GM21717 (cell line): ENCODE data around the gene SLC35G2.
"Not testable (repeated sequence)": the region's sequence is repeated elsewhere in the genome, so short reads cannot be mapped to it uniquely, and the experiment has no call there.

Experiments
- ATAC-seq: cut with Tn5 transposase; IDR thresholded peaks from one replicate; pipeline ENCODE4 v1.9.1; 2021; ENCODE audit warnings: mild to moderate bottlenecking, moderate library complexity; ENCODE audit not compliant: unreplicated experiment

The SLC35G2 gene

DNA sequence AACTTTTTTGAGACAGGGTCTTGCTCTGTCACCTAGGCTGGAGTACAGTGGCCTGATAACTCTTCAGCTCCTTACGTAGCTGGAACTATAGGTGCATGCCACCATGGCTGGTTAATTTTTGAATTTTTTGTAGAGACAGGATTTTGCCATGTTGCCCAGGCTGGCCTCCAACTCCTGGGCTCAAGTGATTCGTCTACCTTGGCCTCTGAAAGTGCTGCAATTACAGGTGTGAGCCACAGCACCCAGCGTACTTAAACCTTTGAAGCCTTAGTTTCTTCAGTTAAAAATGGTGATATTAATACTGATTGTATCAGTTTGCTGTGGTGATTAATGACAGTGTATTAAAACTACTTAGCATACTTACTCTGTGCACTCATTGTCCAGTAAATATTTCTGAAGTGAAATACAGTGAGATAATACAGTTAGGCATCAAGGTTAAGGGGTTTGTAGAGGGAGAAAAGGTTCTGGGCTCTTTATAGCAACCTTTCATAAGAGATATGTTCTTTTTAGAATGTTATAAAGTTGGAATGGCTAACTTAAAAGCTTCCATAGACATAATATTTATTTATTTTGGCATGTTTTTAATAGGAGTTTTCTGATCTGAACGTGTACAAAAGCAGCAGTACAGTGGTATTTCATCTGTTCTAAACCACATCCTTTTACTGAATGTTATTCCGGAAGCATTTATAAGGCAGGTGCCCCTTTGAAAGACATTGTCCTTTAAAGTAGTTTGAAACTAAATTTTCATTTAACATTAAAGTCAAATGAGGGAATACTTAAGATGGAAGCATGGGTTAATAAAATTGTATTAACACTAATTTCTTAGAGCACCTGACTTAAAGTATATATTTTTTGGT, 66.7 kb downstream of the SLC35G2 start:
- ATAC-seq = peak; percentile 52

DNA sequence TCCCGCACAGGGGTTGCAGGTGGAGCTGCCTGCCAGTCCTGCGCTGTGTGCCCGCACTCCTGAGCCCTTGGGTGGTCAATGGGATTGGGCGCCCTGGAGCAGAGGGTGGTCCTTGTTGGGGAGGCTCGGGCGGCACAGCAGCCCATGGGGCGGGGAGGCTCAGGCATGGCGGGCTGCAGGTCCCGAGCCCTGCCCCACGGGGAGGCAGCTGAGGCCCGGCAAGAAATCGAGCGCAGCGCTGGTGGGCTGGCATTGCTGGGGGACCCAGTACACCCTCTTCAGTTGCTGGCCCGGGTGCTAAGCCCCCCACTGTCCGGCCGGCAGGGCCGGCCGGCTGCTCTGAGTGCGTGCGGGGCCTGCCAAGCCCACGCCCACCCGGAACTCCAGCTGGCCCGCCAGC, 71.0 kb downstream of the SLC35G2 start:
- no peak for ATAC-seq

DNA sequence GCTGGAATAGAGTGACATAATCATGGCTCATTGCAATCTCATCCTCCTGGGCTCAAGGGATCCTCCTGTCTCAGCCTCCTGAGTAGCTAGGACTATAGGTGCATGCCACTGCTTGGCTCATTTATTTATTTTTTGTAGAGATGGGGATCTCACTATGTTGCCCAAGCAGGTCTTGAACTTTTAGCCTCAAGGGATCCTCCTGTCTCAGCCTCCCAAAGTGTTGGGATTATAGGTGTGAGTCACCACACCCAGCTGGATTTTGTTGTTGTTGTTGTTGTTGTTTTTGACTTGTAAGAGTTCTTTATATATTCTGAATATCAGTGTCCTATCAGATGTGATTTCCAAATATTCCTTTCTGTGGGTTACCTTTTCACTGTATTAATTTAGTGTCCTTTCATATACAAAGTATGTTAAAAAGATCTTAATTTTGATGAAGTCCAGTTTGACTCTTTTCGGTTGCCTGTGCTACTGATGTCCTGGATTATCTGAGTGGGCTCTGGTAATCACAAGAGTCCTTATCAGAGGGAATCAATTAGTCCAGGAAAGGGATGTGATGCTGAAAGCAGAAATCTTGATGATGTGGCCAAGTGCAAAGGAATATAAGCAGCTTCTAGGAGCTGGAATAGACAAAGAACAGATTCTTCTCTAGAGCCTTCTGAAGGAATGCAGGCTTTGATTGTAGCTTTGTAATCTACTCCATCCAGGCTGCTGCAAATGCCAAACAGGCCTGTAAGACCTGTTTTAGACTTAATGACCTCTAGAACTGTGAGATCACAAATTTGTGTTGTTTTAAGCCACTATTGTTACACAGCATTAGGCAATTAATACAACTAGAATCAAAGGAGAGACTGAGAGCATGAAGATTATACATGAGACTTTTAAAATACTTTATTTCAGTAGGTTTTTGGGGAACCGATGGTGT, 73.3 kb downstream of the SLC35G2 start:
- no peak for ATAC-seq

DNA sequence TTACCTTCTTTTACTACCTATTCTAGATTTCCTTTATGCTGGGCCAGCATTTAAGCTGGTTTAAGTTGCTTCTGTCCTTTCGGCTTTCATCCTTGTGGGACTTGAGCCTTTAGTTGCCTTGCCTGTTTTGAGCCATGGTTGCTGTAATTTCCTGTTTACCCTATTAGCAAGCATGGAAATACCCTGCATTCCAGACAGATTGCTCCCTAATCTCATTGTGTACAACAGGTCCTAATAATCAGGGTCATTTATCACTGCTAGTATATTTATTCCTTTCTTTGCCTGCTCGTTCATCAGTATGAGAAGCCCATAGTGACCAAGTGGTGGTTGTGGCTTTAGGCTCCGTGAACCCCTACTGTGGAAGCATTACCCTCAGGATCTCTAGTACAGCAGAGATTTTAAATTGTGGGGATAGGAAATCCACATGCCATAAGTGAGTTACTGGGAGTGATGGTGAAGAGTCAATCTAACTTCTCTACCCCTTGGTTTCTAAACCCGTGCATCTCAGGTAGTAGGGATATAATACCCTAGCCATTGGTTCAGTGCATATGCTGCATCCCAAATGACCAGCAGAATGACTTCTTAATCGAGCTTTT, 75.0 kb downstream of the SLC35G2 start:
- ATAC-seq = no peak

DNA sequence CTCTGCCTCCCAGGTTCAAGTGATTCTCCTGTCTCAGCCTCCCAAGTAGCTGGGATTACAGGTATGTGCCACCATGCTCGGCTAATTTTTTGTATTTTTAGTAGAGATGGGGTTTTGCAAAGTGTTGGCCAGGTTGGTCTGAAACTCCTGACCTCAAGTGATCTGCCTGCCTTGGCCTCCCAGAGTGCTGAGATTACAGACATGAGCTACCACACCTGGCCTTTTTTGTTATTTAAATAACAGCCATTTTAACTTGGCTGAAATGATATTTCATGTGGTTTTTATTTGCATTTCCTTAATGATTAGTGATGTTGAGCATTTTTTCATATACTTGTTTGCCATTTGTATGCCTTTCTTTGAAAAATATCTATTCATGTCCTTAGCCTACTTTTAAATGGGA, 78.2 kb downstream of the SLC35G2 start:
- ATAC-seq = not testable (repeated sequence)

DNA sequence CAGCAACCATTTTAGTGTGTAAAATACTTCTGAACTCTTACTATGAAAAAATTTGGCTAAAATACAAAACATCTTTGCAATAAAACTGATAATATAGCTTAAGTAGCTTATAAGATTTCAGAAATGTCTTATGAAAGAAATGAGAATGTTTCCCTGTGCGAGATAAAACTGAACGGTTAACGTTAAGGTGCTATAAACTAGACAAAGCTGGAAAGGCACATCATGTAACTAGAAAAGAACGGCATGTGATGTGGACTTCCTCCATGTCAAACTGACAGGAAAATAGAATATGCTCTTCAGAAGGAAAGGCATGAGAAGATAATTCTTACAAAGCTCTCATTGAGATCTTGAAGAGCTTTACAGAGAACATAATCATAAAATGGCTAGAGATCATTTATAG, 79.6 kb downstream of the SLC35G2 start:
- ATAC-seq = no peak

DNA sequence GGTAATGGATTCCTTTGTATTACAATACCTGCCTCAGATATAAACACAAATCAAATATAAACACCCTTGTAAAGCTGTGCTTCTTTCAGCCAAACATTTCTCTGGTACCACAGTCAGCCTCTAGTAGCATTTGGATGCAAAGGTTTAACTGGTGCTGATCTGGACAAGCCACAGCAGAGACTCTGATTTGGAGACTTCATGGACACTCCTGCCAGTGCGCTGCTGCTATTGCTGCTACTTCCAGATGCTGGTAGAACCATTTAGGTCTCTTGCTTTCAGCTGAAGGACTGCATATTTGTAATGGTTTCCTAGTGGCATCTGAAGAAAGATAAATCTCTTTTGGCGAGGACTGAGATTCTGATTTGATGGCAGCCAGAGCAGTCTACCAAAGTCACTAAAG, 80.0 kb downstream of the SLC35G2 start:
- ATAC-seq = no peak

DNA sequence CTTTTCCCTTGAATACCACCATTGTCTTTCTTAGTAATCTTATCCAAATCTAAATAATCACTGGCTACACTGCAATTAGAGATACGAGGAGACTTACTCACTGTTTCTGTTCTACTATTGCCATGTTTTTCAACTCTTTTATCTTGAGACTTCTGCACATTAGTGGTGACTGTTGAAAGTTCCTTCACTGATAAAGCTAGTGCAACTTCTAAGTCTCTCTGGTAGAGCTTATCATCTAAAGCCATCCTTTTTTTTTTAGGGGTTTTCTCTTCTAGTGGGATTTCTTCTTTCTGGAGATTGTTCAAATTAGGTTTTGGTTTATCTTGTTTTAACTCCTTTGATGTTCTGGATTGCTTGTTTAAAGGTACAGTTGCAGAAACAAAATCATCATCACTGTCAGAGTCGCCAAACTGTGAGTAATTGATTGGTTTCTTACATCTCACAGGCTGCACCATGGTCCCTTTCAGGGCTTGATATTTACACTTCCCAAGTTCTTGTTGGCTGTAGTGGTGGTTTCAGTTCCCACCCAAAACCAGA, 80.8 kb downstream of the SLC35G2 start:
- no peak for ATAC-seq

DNA sequence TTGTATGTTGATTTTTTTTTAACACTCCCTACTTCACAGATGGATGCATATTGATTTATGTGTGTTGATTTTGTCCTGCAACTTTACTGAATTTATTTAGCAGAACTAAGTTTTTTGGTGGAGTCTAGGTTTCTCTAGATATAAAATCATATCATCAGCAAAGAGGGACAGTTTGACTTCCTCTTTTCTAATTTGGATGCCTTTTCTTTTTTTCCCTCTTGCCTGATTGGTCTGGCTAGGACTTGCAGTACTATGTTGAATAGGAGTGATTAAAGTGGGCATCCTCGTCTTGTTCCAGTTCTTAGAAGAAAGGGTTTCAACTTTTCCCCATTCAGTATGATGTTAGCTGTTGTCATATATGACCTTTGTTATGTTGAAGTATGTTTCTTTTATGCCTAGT, 81.8 kb downstream of the SLC35G2 start:
- not testable (repeated sequence) for ATAC-seq

DNA sequence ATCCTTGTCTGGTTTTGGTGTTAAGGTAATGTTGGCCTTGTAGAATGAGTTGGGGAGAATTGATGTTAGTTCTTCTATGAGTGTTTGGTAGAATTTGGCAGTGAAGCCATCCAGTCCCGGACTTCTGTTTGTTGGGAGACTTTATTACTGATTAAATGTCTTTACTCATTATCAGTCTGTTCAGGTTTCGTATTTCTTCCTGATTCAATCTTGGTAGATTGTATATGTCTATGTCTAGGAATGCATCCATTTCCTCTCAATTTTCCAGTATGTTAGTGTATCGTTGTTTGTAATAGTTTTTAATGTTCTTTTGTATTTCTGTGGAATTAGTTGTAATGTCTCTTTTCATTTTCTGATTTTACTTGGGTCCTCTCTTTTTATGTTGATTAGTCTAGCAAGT, 82.5 kb downstream of the SLC35G2 start:
- ATAC-seq = no peak

DNA sequence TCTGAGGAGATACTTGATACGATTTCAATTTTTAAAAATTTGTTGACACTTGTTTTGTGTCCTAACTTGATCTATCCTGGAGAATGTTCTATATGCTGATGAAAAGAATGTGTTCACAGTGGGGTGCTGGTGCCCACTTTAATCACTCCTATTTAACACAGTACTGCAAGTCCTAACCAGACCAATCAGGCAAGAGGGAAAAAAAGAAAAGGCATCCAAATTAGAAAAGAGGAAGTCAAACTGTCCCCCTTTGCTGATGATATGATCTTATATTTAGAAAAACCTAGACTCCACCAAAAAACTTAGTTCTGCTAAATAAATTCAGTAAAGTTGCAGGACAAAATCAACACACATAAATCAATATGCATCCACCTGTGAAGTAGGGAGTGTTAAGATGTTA, 83.6 kb downstream of the SLC35G2 start:
- not testable (repeated sequence) for ATAC-seq

DNA sequence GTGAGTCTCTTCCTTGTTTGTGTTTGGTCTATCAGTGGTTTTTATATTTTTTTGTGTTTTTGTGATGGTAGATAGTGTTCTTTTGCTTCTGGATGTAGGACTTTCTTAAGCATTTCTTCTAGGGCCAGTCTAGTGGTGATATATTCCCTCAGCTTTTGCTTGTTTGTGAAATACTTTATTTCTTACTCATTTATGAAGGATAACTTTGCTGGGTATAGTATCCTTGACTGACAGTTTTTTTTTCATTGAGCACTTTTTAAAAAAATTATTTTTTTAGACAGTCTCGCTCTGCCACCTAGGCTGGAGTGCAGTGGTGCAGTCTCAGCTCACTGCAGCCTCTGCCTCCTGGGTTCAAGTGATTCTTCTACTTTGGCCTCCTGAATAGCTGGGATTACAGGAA, 85.0 kb downstream of the SLC35G2 start:
- no peak for ATAC-seq

DNA sequence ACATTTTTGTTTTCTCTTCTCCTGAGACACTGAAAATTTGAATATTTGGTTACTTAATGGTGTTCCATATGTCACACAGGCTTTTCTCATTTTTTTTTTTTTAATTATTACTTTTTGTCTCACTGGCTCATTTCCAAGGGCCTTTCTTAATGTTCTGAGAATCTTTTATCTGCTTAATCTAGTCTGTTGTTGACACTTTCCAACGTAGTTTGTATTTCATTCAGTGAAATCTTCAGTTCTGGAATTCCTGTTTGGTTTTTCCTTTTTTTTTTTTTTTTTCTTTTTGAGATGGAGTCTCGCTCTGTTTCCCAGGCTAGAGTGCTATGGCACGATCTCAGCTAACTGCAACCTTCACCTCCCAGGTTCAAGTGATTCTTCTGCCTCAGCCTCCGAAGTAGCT, 85.8 kb downstream of the SLC35G2 start:
- ATAC-seq = no peak
